ENCODE results near the gene COMMD10.
A peak's percentile ranks its signal among the peaks of the same experiment; 100 is the strongest.
"Not testable (repeated sequence)": the region's sequence is repeated elsewhere in the genome, so short reads cannot be mapped to it uniquely, and the experiment has no call there.

Gene COMMD10

GRCh38 chr5:116098998-116099397, 14.2 kb downstream of the COMMD10 start:
- DNase-seq: no peak

- not testable (repeated sequence) for DNase-seq
Observed at GRCh38 chr5:116104941-116105340, 20.1 kb downstream of the COMMD10 start.

GRCh38 chr5:116115163-116115562, 30.3 kb downstream of the COMMD10 start:
- no peak for DNase-seq

GRCh38 chr5:116130471-116130870, 45.6 kb downstream of the COMMD10 start:
- no peak for DNase-seq

GRCh38 chr5:116130976-116131375, 46.2 kb downstream of the COMMD10 start:
- DNase-seq: no peak

- DNase-seq: no peak
Observed at GRCh38 chr5:116133281-116133680, 48.5 kb downstream of the COMMD10 start.

- DNase-seq: peak; percentile 41
Observed at GRCh38 chr5:116135344-116135743, 50.5 kb downstream of the COMMD10 start.

- peak; percentile 67 for DNase-seq
Observed at GRCh38 chr5:116137544-116138378, 52.9 kb downstream of the COMMD10 start.

GRCh38 chr5:116142495-116142894, 57.7 kb downstream of the COMMD10 start:
- no peak for DNase-seq

GRCh38 chr5:116144103-116144502, 59.3 kb downstream of the COMMD10 start:
- DNase-seq: no peak

- DNase-seq: peak; percentile 56
Observed at GRCh38 chr5:116144991-116145390, 60.2 kb downstream of the COMMD10 start.

- DNase-seq: no peak
Observed at GRCh38 chr5:116145416-116145815, 60.6 kb downstream of the COMMD10 start.

- no peak for DNase-seq
Observed at GRCh38 chr5:116152169-116152568, 67.3 kb downstream of the COMMD10 start.

GRCh38 chr5:116153687-116154174, 68.9 kb downstream of the COMMD10 start:
- no peak for DNase-seq

GRCh38 chr5:116154252-116154651, 69.4 kb downstream of the COMMD10 start:
- DNase-seq: no peak

GRCh38 chr5:116154931-116155330, 70.1 kb downstream of the COMMD10 start:
- no peak for DNase-seq

- DNase-seq: no peak
Observed at GRCh38 chr5:116157902-116158301, 73.1 kb downstream of the COMMD10 start.

GRCh38 chr5:116159006-116159405, 74.2 kb downstream of the COMMD10 start:
- DNase-seq: no peak

GRCh38 chr5:116174111-116174510, 89.3 kb downstream of the COMMD10 start:
- DNase-seq: no peak

GRCh38 chr5:116176121-116176520, 91.3 kb downstream of the COMMD10 start:
- DNase-seq: no peak

GRCh38 chr5:116178925-116179324, 94.1 kb downstream of the COMMD10 start:
- DNase-seq: no peak

GRCh38 chr5:116209166-116209565, 124.3 kb downstream of the COMMD10 start:
- DNase-seq: no peak

- no peak for DNase-seq
Observed at GRCh38 chr5:116212225-116212624, 127.4 kb downstream of the COMMD10 start.

- no peak for DNase-seq
Observed at GRCh38 chr5:116216246-116216645, 131.4 kb downstream of the COMMD10 start.

Data from inflammatory macrophage treated with lipopolysaccharide for 4 hours (primary cell).